ENCODE measurements around the gene TMEM117. TPM values are rescaled to one million over a fixed set of nuclear protein-coding genes. Genes with fewer than 3 reads are reported as not detected.

The TMEM117 gene
- total RNA-seq, 2 donors from 2014 or later = 1.3 to 2.7 TPM

GRCh38 chr12:43964033-43964432, 128.2 kb downstream of the TMEM117 start:
- Mint-ChIP-seq H3K4me3 (no peak overlapping the region), H3K27me3 (ENCODE audit: low read depth) (no peaks in the 10 kb centered on the region), H3K4me1 (ENCODE audit: low read depth) (no peaks in the 10 kb centered on the region), H3K27ac (no peak overlapping the region), H3K9me3 (no peaks in the 10 kb centered on the region), H3K36me3 (ENCODE audit: insufficient read depth in 2 of 2) (no peaks in the 10 kb centered on the region)
- no peak for DNase-seq
- no peak for ATAC-seq (replicated peaks in 1 of 2)

GRCh38 chr12:43964961-43965360, 129.1 kb downstream of the TMEM117 start:
- H3K4me1 Mint-ChIP-seq (ENCODE audit: low read depth) = no peaks in the 10 kb centered on the region
- no peak overlapping the region for H3K4me3 Mint-ChIP-seq
- H3K27ac Mint-ChIP-seq = no peak overlapping the region
- no peaks in the 10 kb centered on the region for H3K27me3 Mint-ChIP-seq (ENCODE audit: low read depth)
- DNase-seq (no peak), ATAC-seq (replicated peaks in 1 of 2) (no peak)
- no peaks in the 10 kb centered on the region for H3K9me3 Mint-ChIP-seq
- H3K36me3 Mint-ChIP-seq (ENCODE audit: insufficient read depth in 2 of 2) = no peaks in the 10 kb centered on the region

- H3K27me3 Mint-ChIP-seq (ENCODE audit: low read depth) = no peaks in the 10 kb centered on the region
- H3K4me3 Mint-ChIP-seq = no peak overlapping the region
- no peaks in the 10 kb centered on the region for H3K9me3 Mint-ChIP-seq
- H3K4me1 Mint-ChIP-seq (ENCODE audit: low read depth) = no peaks in the 10 kb centered on the region
- ATAC-seq (replicated peaks in 1 of 2) = no peak
- DNase-seq = no peak
- H3K27ac Mint-ChIP-seq = no peak overlapping the region
- H3K36me3 Mint-ChIP-seq (ENCODE audit: insufficient read depth in 2 of 2) = no peaks in the 10 kb centered on the region
These were observed 130.0 kb downstream of the TMEM117 start for GRCh38 chr12:43965899-43966298.

- Mint-ChIP-seq H3K4me1 (ENCODE audit: low read depth) (no peaks in the 10 kb centered on the region), H3K36me3 (ENCODE audit: insufficient read depth in 2 of 2) (no peaks in the 10 kb centered on the region), H3K9me3 (no peaks in the 10 kb centered on the region), H3K27ac (no peak overlapping the region), H3K27me3 (ENCODE audit: low read depth) (no peaks in the 10 kb centered on the region), H3K4me3 (no peak overlapping the region)
- DNase-seq (no peak), ATAC-seq (replicated peaks in 1 of 2) (no peak)
These were observed 132.9 kb downstream of the TMEM117 start for GRCh38 chr12:43968736-43969135.

- H3K27ac Mint-ChIP-seq = no peak overlapping the region
- H3K4me3 Mint-ChIP-seq = no peak overlapping the region
- DNase-seq (no peak), ATAC-seq (replicated peaks in 1 of 2) (no peak)
- no peaks in the 10 kb centered on the region for H3K27me3 Mint-ChIP-seq (ENCODE audit: low read depth)
- no peaks in the 10 kb centered on the region for H3K4me1 Mint-ChIP-seq (ENCODE audit: low read depth)
- H3K9me3 Mint-ChIP-seq = no peaks in the 10 kb centered on the region
- no peaks in the 10 kb centered on the region for H3K36me3 Mint-ChIP-seq (ENCODE audit: insufficient read depth in 2 of 2)
These were observed 134.0 kb downstream of the TMEM117 start for GRCh38 chr12:43969882-43970281.

- DNase-seq (no peak), ATAC-seq (replicated peaks in 1 of 2) (no peak)
- Mint-ChIP-seq H3K4me1 (ENCODE audit: low read depth) (no peaks in the 10 kb centered on the region), H3K4me3 (no peak overlapping the region), H3K27ac (no peak overlapping the region), H3K36me3 (ENCODE audit: insufficient read depth in 2 of 2) (peaks cover 0 to 9% of the 10 kb centered on the region in 2 donors), H3K27me3 (ENCODE audit: low read depth) (no peaks in the 10 kb centered on the region), H3K9me3 (peaks cover 2 to 3% of the 10 kb centered on the region in 2 donors)
These were observed 137.5 kb downstream of the TMEM117 start for GRCh38 chr12:43973385-43973784.

- H3K4me1 Mint-ChIP-seq (ENCODE audit: low read depth) = no peaks in the 10 kb centered on the region
- H3K27me3 Mint-ChIP-seq (ENCODE audit: low read depth) = no peaks in the 10 kb centered on the region
These were observed 138.1 kb downstream of the TMEM117 start for GRCh38 chr12:43973993-43974392.

GRCh38 chr12:43976027-43976426, 140.1 kb downstream of the TMEM117 start:
- no peak for DNase-seq
- Mint-ChIP-seq H3K4me1 (ENCODE audit: low read depth) (no peaks in the 10 kb centered on the region), H3K36me3 (ENCODE audit: insufficient read depth in 2 of 2) (peaks cover 0 to 9% of the 10 kb centered on the region in 2 donors), H3K9me3 (peaks cover 6% of the 10 kb centered on the region in 2 donors), H3K27me3 (ENCODE audit: low read depth) (no peaks in the 10 kb centered on the region), H3K27ac (no peak overlapping the region), H3K4me3 (no peak overlapping the region)
- no peak for ATAC-seq (replicated peaks in 1 of 2)

More at GRCh38 chr12:43973993-43974392, 138.1 kb downstream of the TMEM117 start:
- H3K9me3 Mint-ChIP-seq = peaks cover 2 to 3% of the 10 kb centered on the region in 2 donors
- no peak overlapping the region for H3K4me3 Mint-ChIP-seq
- DNase-seq (no peak), ATAC-seq (replicated peaks in 1 of 2) (no peak)
- peaks cover 0 to 9% of the 10 kb centered on the region in 2 donors for H3K36me3 Mint-ChIP-seq (ENCODE audit: insufficient read depth in 2 of 2)
- H3K27ac Mint-ChIP-seq = no peak overlapping the region

GRCh38 chr12:43978556-43978955, 142.7 kb downstream of the TMEM117 start:
- peaks cover 6% of the 10 kb centered on the region in 2 donors for H3K9me3 Mint-ChIP-seq
- no peaks in the 10 kb centered on the region for H3K4me1 Mint-ChIP-seq (ENCODE audit: low read depth)
- H3K4me3 Mint-ChIP-seq = no peak overlapping the region
- ATAC-seq (replicated peaks in 1 of 2) (no peak), DNase-seq (no peak)
- H3K27me3 Mint-ChIP-seq (ENCODE audit: low read depth) = no peaks in the 10 kb centered on the region
- no peak overlapping the region for H3K27ac Mint-ChIP-seq
- H3K36me3 Mint-ChIP-seq (ENCODE audit: insufficient read depth in 2 of 2) = peaks cover 0 to 9% of the 10 kb centered on the region in 2 donors

GRCh38 chr12:43979450-43979849, 143.6 kb downstream of the TMEM117 start:
- Mint-ChIP-seq H3K9me3 (peaks cover 6% of the 10 kb centered on the region in 2 donors), H3K27ac (no peak overlapping the region), H3K4me1 (ENCODE audit: low read depth) (no peaks in the 10 kb centered on the region), H3K27me3 (ENCODE audit: low read depth) (no peaks in the 10 kb centered on the region), H3K36me3 (ENCODE audit: insufficient read depth in 2 of 2) (peaks cover 0 to 9% of the 10 kb centered on the region in 2 donors), H3K4me3 (no peak overlapping the region)
- ATAC-seq (replicated peaks in 1 of 2) (no peak), DNase-seq (no peak)

- no peaks in the 10 kb centered on the region for H3K27me3 Mint-ChIP-seq (ENCODE audit: low read depth)
- ATAC-seq (replicated peaks in 1 of 2) (no peak), DNase-seq (no peak)
- H3K4me1 Mint-ChIP-seq (ENCODE audit: low read depth) = no peaks in the 10 kb centered on the region
- H3K36me3 Mint-ChIP-seq (ENCODE audit: insufficient read depth in 2 of 2) = peaks cover 0 to 9% of the 10 kb centered on the region in 2 donors
- no peak overlapping the region for H3K27ac Mint-ChIP-seq
- H3K4me3 Mint-ChIP-seq = no peak overlapping the region
- peaks cover 6% of the 10 kb centered on the region in 2 donors for H3K9me3 Mint-ChIP-seq
These were observed 144.8 kb downstream of the TMEM117 start for GRCh38 chr12:43980627-43981191.

- no peak for ATAC-seq (replicated peaks in 1 of 2)
- no peaks in the 10 kb centered on the region for H3K4me1 Mint-ChIP-seq (ENCODE audit: low read depth)
- H3K36me3 Mint-ChIP-seq (ENCODE audit: insufficient read depth in 2 of 2) = peaks cover 0 to 6% of the 10 kb centered on the region in 2 donors
- no peak for DNase-seq
- H3K27me3 Mint-ChIP-seq (ENCODE audit: low read depth) = no peaks in the 10 kb centered on the region
- no peak overlapping the region for H3K4me3 Mint-ChIP-seq
- H3K9me3 Mint-ChIP-seq = peaks cover 3 to 6% of the 10 kb centered on the region in 2 donors
- H3K27ac Mint-ChIP-seq = no peak overlapping the region
These were observed 145.8 kb downstream of the TMEM117 start for GRCh38 chr12:43981726-43982125.

- H3K27me3 Mint-ChIP-seq (ENCODE audit: low read depth) = no peaks in the 10 kb centered on the region
- peaks cover 3 to 6% of the 10 kb centered on the region in 2 donors for H3K9me3 Mint-ChIP-seq
- ATAC-seq (replicated peaks in 1 of 2) = no peak
- no peak for DNase-seq
- H3K4me3 Mint-ChIP-seq = no peak overlapping the region
- no peak overlapping the region for H3K27ac Mint-ChIP-seq
- peaks cover 0 to 6% of the 10 kb centered on the region in 2 donors for H3K36me3 Mint-ChIP-seq (ENCODE audit: insufficient read depth in 2 of 2)
- no peaks in the 10 kb centered on the region for H3K4me1 Mint-ChIP-seq (ENCODE audit: low read depth)
These were observed 146.7 kb downstream of the TMEM117 start for GRCh38 chr12:43982544-43982943.

Measured in activated T-cell treated with anti-CD3 and anti-CD28 coated beads, Interleukin-2, amount 50 U/mL, for 72 hours (primary cell).